SH-SY5Y (cell line): ENCODE results near the gene DHX57.

Experiments
- GATA2 ChIP-seq: IDR thresholded peaks from 2 replicates; pipeline ENCODE4 v1.6.1; 2011; ENCODE audit warnings: mild to moderate bottlenecking, low read depth, low read length
- GATA3 ChIP-seq: IDR thresholded peaks from 2 replicates; pipeline ENCODE4 v1.6.1; 2011; ENCODE audit warnings: low read depth, mild to moderate bottlenecking, low read length, moderate library complexity

- TF ChIP-seq GATA2 (no peak), GATA3 (no peak)
Measured at GRCh38 chr2:38794235-38794946, 81.3 kb downstream of the DHX57 start.
